Transverse colon (tissue), 4 donors: ENCODE measurements around the gene TIAM1.

Source experiments
- CTCF ChIP-seq, 5 experiments: fragments of 200-600 bp in 3 of 5; fragments of 450-650 bp in 2 of 5; sonication (generic) in 3 of 5; IDR thresholded peaks; 1 replicate in 2 of 5; 2 replicates in 3 of 5; pipeline ENCODE4 v1.5.1; 2016 to 2017; ENCODE audit warnings: antibody characterized with exemption in 5 of 5, inconsistent platforms in 3 of 5, mild to moderate bottlenecking in 2 of 5, moderate library complexity in 1 of 5
- EP300 ChIP-seq: sonication (generic); formaldehyde crosslinking; IDR thresholded peaks from one replicate; pipeline ENCODE4 v1.6.1; 2017; ENCODE audit warnings: antibody characterized with exemption, low read depth
- POLR2AphosphoS5 ChIP-seq, 3 donors: sonication (generic); formaldehyde crosslinking; IDR thresholded peaks; one replicate each; pipeline ENCODE4 v1.6.1; 2016; ENCODE audit warnings: antibody characterized with exemption in 3 of 3

- TF ChIP-seq POLR2AphosphoS5 (IDR thresholded peaks at IDR 0.05) (no peak), CTCF (IDR thresholded peaks at IDR 0.05) (no peak), EP300 (no peak)
Observed at GRCh38 chr21:31356440-31356839, 12.4 kb upstream of the TIAM1 start.
